CD4-positive, alpha-beta T cell treated with Interferon alpha-2 for 1 hour (primary cell): ENCODE measurements around the gene SEC14L1.
A peak's percentile ranks its signal among the peaks of the same experiment; 100 is the strongest.

Experiments
- DNase-seq, 2 donors: peaks; one replicate each; pipeline ENCODE4 v3.0.0-alpha.2; 2020 to 2022

SEC14L1 gene

DNA sequence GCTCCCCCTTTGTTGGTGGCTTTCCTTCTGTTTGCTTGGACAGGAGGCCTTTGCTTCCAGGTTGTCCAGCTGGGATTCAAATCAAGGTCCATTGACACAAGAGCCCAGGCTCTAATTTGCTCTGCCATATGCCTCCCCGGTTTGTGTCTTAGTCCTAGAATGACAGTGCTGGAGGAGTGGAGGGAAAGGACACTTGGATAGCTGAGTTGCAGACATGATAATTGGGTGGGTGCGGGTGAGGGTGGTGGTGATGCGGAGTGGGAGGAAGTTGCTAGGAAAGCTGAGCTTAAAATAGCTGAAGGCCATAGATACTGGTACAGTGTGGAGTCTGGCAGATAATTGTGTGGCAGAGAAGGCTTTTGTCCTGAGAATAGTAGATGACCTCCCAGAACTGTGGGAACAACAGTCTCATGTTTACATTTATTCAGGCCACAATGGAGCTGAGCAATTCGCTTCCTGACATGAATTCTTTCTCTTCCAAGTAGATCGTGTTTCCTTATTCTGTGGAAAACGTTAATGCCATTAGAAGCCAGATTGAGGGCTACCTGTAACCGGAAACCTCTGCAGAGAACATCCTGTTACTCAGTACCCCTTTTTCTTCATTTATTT lies 23.8 kb downstream of the SEC14L1 start:
- DNase-seq = no peak

DNA sequence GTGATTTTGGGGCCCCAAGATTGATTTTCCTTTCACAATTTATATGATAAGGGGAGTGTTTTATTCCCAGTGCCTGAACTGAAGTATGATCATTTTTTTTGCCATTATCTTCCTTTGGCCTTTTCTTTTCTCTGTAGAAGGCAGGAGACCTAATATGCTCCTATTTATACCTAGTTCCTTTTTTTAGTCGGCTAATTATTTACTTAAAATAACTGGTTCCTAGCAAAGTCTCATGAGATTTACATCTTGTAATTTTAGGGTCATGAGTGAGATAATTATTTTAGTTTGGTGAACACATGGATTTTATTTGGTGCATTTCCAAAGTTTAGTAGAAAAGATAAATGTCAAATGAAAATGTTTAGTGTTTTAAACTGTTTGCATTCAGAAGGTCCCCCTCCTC lies 24.8 kb downstream of the SEC14L1 start:
- DNase-seq = no peak

- DNase-seq = no peak
Observed at GRCh38 chr17:77167472-77168306, 26.9 kb downstream of the SEC14L1 start.

- no peak for DNase-seq
Observed at GRCh38 chr17:77173104-77173503, 32.3 kb downstream of the SEC14L1 start.

GRCh38 chr17:77174928-77175661 lies 34.3 kb downstream of the SEC14L1 start:
- DNase-seq = no peak

DNA sequence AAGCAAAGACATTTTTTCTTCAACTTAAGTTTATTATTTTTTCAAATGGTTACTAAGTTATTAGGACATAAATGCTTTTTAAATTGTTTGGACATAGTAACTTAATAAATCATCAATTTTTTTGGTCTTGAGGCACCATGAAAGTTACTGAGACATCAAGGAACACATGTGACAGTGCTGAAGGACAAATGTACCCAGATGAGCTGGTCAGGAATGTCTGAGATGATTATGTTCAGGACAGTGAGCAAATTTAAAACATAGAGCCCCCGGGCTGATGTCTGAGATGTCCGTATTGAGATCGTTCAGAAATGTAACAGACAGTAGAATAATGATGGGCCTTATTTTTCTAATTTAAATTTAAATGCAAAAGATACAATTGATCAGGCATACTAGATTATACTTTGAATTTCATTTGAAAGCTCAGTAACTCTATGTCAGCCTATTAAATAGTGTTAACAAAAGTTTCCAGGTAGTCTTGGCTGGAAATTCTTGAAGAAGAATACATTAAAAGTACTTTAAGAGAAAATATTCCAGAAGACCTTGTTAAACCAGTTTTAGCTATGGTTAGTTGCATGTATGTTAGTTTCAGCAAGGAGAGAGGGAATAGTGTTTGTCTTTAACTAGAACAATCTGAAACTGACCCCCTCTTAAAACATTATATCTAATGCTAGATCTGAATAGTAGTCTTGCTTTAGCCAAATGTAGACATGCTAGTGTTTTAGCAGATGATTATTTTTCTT lies 36.4 kb downstream of the SEC14L1 start:
- DNase-seq = no peak

DNA sequence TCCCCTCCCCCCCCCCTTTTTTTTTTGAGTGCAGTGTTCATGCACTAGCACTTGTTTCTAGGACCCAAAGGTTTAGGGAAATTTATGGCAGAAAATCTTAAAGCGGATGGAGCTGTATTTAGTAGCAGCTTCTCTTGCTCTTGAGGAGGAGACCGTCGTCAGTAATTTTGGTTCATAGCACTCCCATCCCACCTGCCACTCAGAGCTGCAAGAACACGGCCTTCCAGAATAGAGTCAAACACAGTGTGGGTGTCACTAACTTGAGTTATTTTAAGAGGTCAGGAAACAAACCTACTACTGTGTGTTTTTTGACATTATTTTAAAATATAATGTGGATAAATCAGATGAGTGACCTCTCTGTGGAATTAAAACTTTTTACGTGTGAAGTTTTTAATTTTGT lies 37.3 kb downstream of the SEC14L1 start:
- DNase-seq = no peak

DNA sequence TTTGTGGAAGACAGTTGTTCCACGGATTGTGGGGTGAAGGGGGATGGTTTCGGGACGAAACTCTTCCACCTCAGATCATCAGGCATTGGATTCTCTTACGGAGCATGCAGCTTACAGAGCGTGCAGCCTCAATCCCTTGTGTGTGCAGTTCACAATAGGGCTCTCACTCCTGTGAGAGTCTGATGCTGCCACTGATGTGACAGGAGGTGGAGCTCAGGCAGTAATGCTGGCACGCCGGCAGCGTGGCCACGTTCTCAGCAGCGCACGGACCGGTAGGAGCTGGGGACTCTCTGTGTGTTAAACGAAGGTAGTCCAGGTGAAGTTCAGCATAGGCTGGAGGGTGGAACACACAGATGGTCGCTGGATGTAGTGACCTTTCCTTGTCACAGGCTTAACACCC lies 37.8 kb downstream of the SEC14L1 start:
- DNase-seq = no peak

GRCh38 chr17:77180503-77181357 lies 40.0 kb downstream of the SEC14L1 start:
- DNase-seq = no peak

DNA sequence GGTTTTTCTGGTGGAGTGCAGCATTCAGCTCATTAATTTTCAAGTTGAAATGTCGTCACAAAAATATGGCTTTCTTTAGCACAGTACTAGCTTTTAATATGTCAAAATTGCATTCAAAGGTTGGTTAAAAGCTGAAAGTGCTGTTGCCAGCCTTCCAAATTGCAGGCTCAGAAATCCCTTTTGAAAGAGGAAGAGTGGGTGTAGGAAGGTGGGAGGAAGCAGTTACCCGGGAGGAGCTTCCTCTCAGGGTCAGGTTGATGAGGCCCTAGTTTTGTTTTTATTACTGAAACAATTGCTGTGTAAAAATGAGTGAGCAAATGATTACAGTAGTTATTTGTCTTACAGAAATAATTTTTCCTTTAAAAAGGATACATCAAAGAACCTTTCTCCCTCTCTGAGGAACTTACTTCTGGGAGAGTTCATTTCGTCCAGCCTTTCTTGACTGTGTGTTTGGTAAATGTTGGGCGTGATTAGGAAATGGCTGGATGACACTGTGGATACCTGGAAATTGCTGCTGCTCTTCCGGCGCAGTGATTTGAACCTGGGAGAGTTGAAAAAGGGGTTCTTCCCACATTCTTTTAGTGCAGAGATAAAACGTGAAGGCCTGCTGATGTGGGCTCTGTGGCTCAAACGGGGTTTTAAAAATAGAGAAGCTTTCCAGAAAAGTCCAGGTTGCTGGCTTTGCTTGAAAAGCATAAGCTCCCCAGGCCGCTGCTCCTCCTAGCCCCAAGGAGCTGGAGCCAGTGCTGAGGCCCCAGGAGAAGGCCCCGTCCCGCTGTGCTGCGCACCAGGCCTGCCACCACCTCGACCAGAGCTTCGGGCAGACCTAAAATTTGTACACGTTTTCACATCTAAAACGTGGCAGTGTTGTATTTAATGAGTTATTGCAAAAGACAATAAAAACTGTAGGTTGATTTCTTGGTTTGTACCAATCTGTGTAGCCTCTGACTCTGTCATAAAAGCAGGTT lies 41.7 kb downstream of the SEC14L1 start:
- no peak for DNase-seq

DNA sequence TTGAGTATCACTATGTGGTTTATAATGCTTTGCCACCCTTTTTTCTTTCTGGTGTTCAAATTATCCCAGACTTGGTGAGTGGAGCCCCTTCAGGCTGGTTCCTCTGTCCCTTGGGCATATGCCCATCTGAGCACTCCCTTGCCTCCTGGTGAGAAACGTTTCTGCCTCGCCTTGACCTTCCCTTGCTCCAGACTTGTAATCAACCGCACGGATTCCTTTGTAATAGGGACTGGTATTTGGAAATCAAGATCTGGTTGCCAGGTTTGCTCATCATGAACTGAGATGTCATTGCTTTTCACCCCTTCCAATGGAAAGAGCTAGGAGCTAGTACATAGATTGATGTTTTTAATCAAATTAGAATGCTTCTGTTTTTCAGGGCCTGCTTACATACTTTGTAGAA lies 43.7 kb downstream of the SEC14L1 start:
- no peak for DNase-seq

DNA sequence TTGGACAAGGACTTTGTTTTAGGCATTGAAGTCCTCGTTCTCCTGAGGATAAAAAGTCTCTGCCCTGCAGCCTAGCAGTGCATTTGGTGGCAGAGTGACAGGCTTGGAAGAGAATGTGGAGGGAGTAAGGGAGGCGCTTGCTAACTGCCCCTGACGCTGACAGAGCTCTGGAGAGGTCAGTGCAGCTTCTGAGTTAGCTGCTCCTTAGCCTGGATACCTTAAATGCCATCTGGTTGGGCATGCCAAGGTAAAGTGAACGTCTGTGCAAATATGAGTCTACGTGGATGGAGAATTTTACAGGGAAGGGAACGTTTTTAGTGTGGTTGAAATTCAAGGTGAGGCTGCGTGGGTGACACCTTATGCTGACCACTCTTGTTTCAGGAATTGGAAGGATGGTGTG lies 44.4 kb downstream of the SEC14L1 start:
- DNase-seq = no peak

DNA sequence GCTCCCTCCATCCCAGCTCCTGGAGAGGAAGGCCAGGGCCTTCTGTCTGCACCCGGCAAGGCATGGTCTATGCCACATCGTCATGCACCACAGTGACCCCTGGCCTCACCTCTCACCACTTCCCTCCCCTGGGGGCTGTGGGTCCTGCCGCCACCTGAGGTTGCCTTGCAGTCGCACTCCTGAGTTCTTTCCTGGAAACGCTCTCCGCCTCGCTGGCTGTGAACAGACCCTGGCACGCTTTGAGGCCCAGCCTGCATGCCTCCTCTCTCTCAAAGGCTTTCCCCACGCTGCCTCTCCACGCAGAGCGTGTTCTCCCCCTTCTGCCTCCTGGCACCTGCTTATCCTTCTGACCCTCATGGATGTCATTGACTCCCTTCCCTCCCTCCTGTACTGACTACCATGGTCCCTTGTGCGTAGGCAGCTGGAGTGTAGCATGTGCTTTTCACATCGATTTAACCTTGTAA lies 45.4 kb downstream of the SEC14L1 start:
- DNase-seq = peak; percentile 18 to 33

DNA sequence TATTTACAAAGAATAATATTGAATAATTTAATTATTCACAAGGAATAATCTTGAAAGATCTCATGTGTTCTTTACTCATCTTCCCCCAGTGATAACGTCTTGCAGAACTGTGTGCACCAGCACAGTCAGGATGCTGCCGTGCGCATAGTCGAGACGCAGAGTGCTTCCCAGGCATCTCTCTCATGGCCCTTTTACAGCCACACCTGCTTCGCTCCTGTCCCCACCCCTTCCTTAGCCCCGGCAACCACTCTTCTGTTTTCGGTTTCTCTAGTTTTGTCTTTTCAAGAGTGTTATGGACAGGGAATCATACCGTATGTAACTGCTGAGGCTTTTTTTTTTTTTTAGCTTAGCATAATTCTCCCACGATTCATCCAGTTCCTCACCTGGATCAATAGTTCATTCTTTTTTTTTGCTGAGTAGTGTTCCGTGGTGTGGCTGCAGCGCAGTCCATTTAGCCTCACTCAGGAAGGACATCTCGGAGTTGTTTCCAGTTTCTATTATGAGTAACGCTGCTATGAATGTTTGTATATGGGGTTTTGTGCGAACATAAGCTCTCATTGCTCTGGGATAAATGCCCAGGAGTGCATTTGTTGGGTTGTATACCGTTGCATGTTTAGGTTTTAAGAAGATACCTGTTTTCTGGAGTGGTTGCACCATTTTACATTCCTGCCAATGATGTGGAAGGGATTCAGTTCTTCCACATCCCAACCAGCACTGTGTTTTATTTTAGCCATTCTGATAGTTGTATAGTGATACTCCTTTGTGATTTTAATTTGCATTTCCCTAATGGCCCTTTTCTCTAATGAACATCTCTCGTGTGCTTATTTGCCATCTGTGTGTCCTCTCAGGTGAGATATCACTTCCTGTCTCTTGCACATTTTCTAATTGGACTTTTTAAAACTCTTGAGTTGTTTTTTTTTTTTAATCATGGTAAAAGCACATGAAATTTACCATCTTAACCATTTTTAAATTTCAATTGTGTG lies 47.6 kb downstream of the SEC14L1 start:
- peak in 1 of 2 donors; percentile 11 for DNase-seq

DNA sequence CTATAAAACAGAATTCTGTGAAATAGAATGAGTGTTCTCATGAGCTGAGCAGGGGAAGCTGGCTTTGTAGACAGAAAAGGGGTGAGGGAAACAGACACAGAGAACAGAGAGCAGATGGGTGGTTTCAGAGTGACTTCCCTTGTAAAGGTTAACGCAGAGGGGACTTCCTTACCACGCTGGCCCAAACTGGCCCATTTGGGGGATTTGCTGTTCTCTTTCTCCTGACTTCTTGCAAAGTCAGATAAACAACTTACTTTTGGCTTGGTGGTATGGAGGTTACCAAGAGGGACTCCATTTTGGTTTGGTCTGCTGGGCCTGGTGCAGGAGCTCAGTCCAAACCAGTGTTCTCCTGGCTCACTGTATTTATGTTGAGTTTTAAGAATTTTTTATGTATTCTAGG lies 48.4 kb downstream of the SEC14L1 start:
- peak; percentile 12 to 17 for DNase-seq

DNA sequence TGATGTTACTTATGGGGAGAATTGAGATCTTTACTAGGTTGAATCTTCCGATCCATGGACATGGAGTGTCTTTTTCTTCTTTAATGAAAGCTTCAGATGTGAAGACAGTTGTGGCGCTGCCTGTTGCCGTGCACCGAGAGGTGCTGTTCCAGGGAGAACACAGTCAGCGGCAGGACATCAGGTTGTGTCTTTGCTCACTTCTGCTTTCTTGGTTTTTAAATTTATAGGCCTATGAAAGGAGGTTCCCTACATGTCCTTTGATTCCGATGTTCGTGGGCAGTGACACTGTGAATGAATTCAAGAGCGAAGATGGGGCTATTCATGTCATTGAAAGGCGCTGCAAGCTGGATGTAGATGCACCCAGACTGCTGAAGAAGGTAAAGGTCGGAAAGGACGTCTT lies 49.8 kb downstream of the SEC14L1 start:
- DNase-seq = no peak

DNA sequence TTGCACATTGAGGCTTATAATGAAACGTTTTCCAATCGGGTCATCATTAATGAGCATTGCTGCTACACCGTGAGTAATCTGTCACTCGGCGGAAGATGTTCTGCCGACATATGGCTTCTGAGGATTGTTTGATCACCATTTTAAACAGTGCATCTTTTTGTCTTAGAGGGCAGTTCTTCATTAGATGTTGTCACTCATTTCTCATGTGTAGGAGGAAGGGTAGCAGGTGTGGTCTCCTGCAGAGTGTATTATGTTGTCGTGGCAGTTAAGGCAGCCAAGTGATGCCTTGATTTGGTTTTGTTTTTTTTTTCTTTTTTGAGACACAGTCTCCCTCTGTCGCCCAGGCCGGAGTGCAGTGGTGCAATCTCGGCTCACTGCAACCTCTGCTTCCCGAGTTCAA lies 50.5 kb downstream of the SEC14L1 start:
- DNase-seq = no peak

- no peak for DNase-seq
Observed at GRCh38 chr17:77193653-77194052, 52.9 kb downstream of the SEC14L1 start.

DNA sequence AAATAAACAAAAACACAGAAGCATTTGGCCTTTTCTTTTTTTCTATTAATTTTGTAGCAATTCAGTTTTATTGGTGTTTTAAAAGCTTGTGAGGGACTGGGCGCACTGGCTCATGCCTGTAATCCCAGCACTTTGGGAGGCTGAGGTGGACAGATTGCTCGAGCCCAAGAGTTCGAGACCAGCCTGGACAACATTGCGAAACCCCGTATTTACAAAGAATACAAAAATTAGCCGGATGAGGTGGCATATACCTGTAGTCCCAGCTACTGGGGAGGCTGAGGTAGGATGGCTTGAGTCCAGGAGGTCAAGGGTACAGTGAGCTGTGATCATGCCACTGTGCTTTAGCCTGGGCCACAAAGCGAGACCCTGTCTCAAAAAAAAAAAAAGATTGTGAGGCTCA lies 53.4 kb downstream of the SEC14L1 start:
- no peak for DNase-seq

DNA sequence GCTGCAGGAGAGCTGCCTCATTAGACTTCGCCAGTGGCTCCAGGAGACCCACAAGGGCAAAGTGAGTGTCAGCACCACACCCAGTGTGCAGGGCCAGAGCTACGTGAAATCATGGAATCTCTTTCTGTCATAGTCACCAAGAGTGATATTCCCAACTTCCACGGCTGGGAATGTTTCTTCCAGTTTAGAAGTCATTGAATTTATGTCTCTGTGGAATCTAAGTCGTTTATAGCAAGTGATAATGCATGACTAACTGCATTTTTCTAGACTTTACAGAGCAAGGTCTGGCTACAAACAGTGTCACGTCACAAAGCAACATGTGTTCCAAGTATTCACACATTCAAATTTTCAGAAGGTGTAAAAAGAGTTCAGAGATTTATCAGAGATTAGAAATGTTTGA lies 55.5 kb downstream of the SEC14L1 start:
- no peak for DNase-seq
